HFFc6 (cell line): ENCODE data around the gene MAN2A1. TPM values are rescaled to one million over a fixed set of nuclear protein-coding genes. Genes with fewer than 3 reads are reported as not detected.

Experiments
- DNase-seq: peaks from one replicate; pipeline ENCODE4 v3.0.0-alpha.2; 2018
- H3K27ac Mint-ChIP-seq: 2 replicates; pipeline ENCODE4 v1.8.0; 2020; ENCODE audit warnings: mild to moderate bottlenecking, mixed read lengths
- H3K27me3 Mint-ChIP-seq: 2 replicates; pipeline ENCODE4 v1.8.0; 2021; ENCODE audit warnings: mild to moderate bottlenecking, moderate library complexity, mixed read lengths; ENCODE audit not compliant: insufficient read depth
- H3K36me3 Mint-ChIP-seq: 2 replicates; pipeline ENCODE4 v1.8.0; 2021; ENCODE audit warnings: low read depth, mixed read lengths
- H3K4me1 Mint-ChIP-seq: 2 replicates; pipeline ENCODE4 v1.8.0; 2020; ENCODE audit warnings: low read depth, mixed read lengths
- H3K4me3 Mint-ChIP-seq: 2 replicates; pipeline ENCODE4 v1.8.0; 2020; ENCODE audit warnings: mild to moderate bottlenecking, moderate library complexity, mixed read lengths
- H3K9me3 Mint-ChIP-seq: 2 replicates; pipeline ENCODE4 v1.8.0; 2020; ENCODE audit warnings: mild to moderate bottlenecking, mixed read lengths
- total RNA-seq, 6 experiments: library from RNA; stranded (reverse); fragmentation: NEBNext Ultra II Directional; extraction: Animal tissue kit (Norgen Biotek cat#: 25700); gene quantifications; 2 replicates in 1 of 6; 3 replicates in 5 of 6; pipeline ENCODE4 v1.2.3, GENCODE V29; 2021
- TF ChIP-seq, protein P1 (sequence below): fragments of 200-600 bp; sonication (generic); IDR thresholded peaks from 2 replicates; pipeline ENCODE4 v1.5.0; 2021; ENCODE audit warnings: antibody characterized with exemption, mild to moderate bottlenecking

Gene MAN2A1
- total RNA-seq, 6 experiments from 2014 or later, result 29.1 to 47.7 (median 39.0) TPM

GRCh38 chr5:109668668-109669422 is 20.9 kb upstream of the MAN2A1 start:
- Mint-ChIP-seq H3K4me3 (no peak overlapping the region), H3K36me3 (no peaks in the 10 kb centered on the region), H3K9me3 (no peaks in the 10 kb centered on the region), H3K27ac (no peak overlapping the region), H3K27me3 (peaks cover 6% of the 10 kb centered on the region), H3K4me1 (no peaks in the 10 kb centered on the region)
- TF ChIP-seq, protein P1, sequence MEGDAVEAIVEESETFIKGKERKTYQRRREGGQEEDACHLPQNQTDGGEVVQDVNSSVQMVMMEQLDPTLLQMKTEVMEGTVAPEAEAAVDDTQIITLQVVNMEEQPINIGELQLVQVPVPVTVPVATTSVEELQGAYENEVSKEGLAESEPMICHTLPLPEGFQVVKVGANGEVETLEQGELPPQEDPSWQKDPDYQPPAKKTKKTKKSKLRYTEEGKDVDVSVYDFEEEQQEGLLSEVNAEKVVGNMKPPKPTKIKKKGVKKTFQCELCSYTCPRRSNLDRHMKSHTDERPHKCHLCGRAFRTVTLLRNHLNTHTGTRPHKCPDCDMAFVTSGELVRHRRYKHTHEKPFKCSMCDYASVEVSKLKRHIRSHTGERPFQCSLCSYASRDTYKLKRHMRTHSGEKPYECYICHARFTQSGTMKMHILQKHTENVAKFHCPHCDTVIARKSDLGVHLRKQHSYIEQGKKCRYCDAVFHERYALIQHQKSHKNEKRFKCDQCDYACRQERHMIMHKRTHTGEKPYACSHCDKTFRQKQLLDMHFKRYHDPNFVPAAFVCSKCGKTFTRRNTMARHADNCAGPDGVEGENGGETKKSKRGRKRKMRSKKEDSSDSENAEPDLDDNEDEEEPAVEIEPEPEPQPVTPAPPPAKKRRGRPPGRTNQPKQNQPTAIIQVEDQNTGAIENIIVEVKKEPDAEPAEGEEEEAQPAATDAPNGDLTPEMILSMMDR, result no peak
- no peak for DNase-seq

DNA sequence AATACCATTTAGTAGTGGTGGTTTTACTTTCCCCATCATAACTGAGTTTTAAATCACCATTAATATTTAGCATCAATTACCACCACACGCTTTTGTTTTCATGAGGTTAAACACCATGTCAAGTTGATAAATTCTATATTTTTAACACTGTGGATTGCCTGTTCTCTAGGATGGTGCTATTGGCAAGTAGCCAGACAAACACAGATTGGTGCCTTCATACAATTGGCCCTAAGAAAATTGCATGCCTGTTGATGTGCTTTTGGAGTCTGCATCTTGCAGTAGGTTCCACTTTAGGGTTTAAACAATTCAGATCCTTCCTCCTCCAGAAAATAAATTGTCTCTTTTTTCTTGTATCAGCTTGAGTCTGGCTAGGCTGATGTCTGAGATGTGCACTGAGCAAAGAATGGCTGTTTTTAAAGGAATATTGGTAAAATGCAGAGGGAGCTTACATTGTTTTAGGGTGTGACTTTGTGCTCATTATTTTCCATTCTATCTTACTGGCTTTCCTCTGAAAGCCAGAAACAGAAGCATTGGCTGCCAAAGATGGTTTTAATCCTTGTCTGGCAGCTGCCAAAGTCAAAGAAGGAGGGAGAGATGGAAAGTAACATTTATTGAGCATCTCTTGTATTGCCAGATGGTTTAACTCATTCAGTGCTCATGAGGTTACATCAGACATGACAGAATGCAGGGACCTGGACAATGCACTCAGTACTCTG is 19.6 kb upstream of the MAN2A1 start:
- TF ChIP-seq, protein P1, result no peak
- DNase-seq, result no peak
- no peak overlapping the region for H3K27ac Mint-ChIP-seq
- H3K4me1 Mint-ChIP-seq, result no peaks in the 10 kb centered on the region
- no peak overlapping the region for H3K4me3 Mint-ChIP-seq
- H3K36me3 Mint-ChIP-seq, result no peaks in the 10 kb centered on the region
- H3K9me3 Mint-ChIP-seq, result no peaks in the 10 kb centered on the region
- peaks cover 6% of the 10 kb centered on the region for H3K27me3 Mint-ChIP-seq

DNA sequence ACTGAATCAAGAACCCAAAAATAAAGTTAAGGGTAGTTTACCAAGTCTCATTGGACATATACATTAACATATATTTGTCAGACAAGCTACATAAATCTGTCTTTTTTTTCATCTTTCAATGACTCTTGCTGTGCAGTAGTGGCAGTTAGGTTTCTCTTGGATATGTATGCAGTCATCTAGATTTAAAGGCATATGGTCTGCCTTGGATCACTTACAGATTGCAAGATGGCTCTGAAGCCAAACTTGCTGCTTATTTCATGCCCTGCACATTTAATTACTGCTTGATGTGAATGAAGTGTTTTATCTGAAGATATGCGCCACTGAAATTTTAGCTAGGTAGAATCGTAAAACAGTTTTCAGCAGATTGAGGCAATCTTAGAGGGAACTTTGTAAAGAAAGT is 18.6 kb upstream of the MAN2A1 start:
- H3K36me3 Mint-ChIP-seq, result no peaks in the 10 kb centered on the region
- TF ChIP-seq, protein P1, result no peak
- H3K4me3 Mint-ChIP-seq, result no peak overlapping the region
- peaks cover 6% of the 10 kb centered on the region for H3K27me3 Mint-ChIP-seq
- no peaks in the 10 kb centered on the region for H3K4me1 Mint-ChIP-seq
- no peak overlapping the region for H3K27ac Mint-ChIP-seq
- H3K9me3 Mint-ChIP-seq, result no peaks in the 10 kb centered on the region
- DNase-seq, result no peak

- no peak for DNase-seq
- H3K4me3 Mint-ChIP-seq, result no peak overlapping the region
- H3K27me3 Mint-ChIP-seq, result peaks cover 4% of the 10 kb centered on the region
- H3K27ac Mint-ChIP-seq, result no peak overlapping the region
- TF ChIP-seq, protein P1, result no peak
- H3K9me3 Mint-ChIP-seq, result no peaks in the 10 kb centered on the region
- H3K4me1 Mint-ChIP-seq, result no peaks in the 10 kb centered on the region
- H3K36me3 Mint-ChIP-seq, result no peaks in the 10 kb centered on the region
Observed at GRCh38 chr5:109674596-109674995, 15.1 kb upstream of the MAN2A1 start.

DNA sequence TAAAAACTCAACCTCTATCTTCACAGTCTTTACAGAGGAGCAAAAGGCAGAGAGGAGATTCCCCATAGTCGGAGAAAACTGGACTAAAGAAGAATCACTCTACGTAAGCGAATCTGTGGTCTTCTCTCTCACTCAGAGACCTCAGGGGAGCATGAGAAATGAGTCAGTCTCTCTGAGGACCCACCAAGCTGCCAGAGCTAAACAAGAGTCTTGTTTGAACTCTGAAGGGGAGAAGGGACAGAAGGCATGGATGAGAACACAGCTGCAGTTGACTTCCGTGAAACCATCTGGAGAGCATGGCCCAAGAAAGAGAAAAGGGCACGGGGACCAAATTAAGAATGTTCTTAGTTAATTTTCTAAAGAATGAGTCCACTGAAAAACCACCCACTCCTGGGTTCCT is 12.8 kb upstream of the MAN2A1 start:
- DNase-seq, result no peak
- H3K9me3 Mint-ChIP-seq, result no peaks in the 10 kb centered on the region
- no peak overlapping the region for H3K27ac Mint-ChIP-seq
- TF ChIP-seq, protein P1, result no peak
- no peak overlapping the region for H3K4me3 Mint-ChIP-seq
- H3K36me3 Mint-ChIP-seq, result no peaks in the 10 kb centered on the region
- peaks cover 3% of the 10 kb centered on the region for H3K4me1 Mint-ChIP-seq
- H3K27me3 Mint-ChIP-seq, result peaks cover 2% of the 10 kb centered on the region
